ENCODE measurements around the gene CRHR1.

Gene CRHR1

GRCh38 chr17:45824901-45825492, 40.9 kb downstream of the CRHR1 start:
- no peak for DNase-seq

DNA sequence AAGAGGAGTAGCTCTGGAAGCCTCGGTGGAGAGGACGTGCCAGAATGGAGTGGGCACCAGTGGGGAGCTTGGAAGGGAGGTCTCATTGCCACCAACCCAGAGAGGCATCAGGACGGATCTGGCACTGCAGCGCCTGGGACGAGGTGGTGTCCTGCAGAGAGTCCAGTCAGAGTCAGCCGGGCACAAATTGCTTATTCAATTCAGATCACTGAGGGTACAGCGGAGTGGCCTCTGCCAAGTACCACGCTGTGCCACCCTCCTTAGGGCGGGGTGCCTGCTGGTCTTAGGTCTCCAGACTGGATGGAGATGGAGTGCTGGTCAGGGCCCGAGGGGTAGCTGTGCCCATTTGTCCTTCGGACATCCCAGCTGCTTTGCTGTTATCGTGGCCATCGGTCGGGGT, 41.7 kb downstream of the CRHR1 start:
- DNase-seq = no peak

DNA sequence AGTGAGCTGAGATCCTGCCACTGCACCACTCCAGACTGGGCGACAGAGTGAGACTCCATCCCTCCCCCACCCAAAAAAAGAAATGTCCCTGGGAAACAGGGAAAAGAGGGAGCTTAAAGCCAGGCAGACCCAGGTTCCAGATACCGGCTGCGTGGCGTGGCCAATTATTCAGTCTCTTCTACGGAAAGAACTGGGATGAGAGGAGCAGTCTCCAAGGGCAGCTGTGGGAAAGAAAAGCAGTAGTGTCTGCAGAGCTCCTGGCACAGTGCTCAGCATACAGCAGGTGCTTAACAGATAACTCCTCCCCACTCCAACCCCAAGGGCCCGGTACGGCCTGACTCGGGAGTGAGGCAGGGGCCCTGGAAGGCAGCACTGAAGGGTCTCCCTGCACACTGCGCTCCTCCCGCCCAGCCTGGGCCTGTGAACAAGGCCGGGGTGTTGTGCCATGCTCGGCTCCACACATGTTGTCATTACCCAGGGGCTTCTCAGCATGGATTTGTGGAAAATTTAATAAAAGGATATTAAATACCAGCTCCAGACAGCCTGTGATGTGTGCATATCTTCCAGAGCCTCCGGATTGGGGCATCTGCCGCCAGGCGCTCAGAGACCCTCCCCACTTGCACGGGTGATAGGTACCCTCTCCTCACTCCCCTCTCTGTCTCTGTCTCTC, 42.9 kb downstream of the CRHR1 start:
- no peak for DNase-seq

- no peak for DNase-seq
Measured at GRCh38 chr17:45828171-45828570, 44.1 kb downstream of the CRHR1 start.

GRCh38 chr17:45828582-45829133, 44.5 kb downstream of the CRHR1 start:
- DNase-seq = no peak

DNA sequence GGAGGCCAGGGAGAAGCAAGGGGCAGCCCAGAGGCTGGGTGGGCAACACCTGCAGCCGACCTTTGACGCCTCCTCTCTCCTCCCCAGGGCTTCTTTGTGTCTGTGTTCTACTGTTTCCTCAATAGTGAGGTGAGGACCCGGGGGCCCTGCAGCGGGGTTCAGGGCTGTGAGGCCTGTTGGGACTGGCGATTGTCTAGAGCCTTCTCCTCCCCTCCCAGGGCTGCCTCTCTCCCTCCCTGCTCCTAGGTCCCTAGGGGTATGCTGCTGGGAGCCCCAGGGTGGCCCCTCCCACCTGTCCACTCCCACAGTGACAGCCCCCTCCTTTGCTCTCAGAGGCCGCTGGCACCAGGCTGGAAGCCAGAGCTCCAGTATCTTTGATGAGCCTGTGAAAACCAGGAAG, 49.8 kb downstream of the CRHR1 start:
- DNase-seq = no peak

DNA sequence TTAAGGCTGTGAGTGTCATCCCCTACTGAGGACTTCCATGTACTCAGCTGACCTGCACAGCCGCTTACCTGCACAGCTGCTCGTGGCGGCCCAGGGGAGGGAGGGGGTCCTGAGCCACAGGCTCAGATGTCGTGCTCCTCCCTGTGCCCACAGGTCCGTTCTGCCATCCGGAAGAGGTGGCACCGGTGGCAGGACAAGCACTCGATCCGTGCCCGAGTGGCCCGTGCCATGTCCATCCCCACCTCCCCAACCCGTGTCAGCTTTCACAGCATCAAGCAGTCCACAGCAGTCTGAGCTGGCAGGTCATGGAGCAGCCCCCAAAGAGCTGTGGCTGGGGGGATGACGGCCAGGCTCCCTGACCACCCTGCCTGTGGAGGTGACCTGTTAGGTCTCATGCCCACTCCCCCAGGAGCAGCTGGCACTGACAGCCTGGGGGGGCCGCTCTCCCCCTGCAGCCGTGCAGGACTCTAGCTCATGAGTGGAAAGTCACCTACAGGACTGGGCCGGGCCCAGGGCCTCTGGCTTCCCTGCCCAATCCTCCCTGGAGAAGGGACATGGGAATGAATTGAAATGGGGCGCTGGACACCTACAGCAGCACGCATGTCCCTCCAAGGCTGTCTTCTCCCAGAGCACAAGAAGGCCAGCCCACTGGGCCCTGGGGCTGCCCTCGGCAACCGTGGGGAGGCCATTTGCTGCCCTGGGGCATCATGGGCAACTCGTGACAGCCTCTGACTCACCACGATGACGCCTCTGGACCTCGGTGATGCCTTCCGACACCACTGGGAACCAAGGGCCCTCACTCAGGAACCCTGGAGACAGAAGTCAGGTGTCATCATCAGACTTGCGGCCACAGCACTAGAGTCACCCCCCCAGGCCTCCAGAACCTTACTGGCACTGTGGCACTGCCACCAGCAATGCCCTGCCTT, 50.6 kb downstream of the CRHR1 start:
- no peak for DNase-seq

DNA sequence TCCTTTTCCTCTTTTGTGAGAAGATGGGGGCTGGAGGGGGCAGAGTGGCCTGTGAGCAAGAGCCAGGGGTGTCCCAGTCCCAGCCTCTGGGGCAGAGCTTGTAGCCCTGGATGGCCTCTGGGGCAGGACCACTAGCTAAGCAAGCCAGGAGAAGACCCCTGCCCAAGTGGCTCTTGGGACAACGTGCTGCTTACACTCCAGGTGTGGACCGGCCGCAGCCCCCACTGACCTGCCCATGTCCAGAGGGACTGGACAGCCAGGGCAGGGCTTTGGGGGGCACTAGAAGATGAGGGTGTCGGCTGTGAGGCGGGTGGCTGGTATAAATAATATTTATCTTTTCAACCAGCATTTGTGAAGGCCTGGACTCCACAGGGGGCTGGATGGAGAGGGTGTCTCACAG, 51.4 kb downstream of the CRHR1 start:
- no peak for DNase-seq

DNA sequence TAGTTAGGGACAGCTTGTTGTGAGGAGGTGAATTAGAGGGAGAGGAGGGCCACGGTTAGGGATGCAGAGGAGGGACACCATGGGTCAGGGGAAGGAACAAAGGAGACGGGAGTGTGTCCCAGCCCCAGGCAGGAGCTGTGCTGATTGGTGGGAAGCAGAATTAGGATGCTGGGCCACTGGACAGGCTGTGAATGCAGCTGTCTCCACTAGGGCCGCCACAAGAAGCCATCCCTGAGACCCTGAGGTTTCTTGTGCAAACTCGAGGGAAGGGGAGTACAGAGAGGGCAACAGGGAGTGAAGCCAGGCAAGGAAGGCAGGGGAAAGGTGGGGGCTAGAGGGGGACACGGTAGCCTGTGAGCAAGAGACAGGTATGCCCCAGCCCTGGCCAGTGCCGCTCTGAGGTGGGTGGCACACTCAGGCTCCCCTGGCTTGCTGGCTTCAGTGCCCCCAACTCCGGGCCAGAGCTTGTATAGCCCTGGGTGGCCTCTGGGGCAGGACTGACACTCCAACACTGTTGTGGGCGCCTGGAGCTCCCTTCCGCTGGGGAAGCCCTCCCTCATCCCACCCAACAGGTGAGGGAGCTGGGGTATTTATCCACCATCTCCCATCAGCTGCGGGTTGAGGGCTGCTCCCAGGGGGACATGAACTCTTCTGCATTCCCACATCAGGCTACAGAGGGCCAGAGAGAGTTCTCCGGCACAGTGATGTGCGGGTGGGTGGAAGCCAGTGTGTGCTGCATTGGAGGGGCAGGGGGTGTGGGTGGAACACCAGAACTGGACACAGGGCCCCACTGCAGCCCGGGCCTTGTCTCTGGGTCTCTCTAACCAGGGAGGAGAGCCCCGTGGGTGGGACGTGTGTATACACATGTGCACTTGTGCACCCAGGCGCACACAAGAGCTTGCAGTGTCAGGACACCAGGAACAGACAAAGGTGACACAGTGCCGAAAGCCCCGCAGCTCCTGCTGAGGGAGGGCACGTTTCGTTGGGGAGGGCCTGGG, 52.2 kb downstream of the CRHR1 start:
- DNase-seq = no peak

GRCh38 chr17:45837187-45837586, 53.1 kb downstream of the CRHR1 start:
- DNase-seq = no peak

GRCh38 chr17:45837603-45838002, 53.5 kb downstream of the CRHR1 start:
- DNase-seq = no peak

DNA sequence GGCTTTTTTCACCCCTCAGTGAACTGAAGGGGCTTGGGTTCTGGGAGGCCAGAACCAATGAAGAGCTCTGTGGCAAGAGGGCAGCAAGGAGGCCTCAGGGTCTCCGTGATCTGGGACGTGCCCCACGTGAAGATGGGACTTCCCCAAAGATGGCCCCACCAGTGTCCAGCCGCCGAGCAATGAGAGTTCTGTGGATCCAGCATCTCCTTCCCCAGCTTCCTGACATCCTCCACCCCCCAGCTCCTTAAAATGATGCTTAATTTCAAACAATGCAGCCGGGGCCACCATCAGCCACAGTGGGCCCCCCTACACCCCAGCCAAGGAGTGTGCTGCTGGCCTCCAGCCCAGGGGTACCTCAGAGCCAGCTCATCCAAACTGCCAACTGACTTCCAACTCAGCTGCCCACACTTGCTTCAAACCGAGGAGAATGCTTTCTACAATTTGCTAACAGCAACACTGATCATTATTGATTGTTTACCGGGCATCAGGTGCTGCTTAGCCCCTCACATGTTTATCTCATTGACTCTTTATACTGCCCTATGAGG, 54.7 kb downstream of the CRHR1 start:
- DNase-seq = no peak

- DNase-seq = no peak
Measured at GRCh38 chr17:45839442-45839841, 55.3 kb downstream of the CRHR1 start.

- no peak for DNase-seq
Measured at GRCh38 chr17:45841186-45841585, 57.1 kb downstream of the CRHR1 start.

DNA sequence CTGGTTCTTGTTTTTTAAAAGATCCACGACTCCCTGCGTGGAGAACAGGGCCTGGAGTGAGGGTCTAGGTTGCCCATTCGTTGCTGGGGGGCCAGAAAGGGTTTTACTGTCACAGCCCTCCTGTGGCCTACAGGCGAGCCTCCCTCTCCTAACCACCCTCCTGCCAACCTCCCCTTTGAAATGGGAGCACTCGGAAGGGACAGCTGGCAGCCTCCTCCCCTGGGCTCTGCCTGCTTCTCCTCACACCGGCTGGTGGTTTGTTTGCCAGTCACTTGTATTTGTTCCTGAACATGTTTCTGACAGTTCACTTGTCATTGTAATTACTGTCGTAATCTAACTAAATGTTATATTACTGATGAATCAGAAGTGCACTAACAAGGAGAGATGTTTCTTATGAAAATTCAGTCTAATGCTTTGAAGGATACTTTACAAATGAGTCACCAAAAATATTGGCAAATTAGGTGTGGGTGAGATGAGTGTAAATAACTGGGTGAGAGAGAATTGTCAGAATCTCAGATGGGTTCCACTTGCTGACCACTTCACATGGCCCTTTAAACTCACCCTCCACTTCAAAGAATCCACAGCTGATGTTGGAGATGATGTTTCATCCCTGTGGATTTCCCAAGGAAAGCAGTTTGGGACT, 57.9 kb downstream of the CRHR1 start:
- DNase-seq = no peak

GRCh38 chr17:45843722-45844121, 59.6 kb downstream of the CRHR1 start:
- DNase-seq = no peak

GRCh38 chr17:45844695-45845375, 60.7 kb downstream of the CRHR1 start, which contains the start of gene SPPL2C:
TSS of gene SPPL2C (plus strand) at chr17:45844881. CDS start at chr17:45844907, 26 bp downstream.
- DNase-seq = no peak

DNA sequence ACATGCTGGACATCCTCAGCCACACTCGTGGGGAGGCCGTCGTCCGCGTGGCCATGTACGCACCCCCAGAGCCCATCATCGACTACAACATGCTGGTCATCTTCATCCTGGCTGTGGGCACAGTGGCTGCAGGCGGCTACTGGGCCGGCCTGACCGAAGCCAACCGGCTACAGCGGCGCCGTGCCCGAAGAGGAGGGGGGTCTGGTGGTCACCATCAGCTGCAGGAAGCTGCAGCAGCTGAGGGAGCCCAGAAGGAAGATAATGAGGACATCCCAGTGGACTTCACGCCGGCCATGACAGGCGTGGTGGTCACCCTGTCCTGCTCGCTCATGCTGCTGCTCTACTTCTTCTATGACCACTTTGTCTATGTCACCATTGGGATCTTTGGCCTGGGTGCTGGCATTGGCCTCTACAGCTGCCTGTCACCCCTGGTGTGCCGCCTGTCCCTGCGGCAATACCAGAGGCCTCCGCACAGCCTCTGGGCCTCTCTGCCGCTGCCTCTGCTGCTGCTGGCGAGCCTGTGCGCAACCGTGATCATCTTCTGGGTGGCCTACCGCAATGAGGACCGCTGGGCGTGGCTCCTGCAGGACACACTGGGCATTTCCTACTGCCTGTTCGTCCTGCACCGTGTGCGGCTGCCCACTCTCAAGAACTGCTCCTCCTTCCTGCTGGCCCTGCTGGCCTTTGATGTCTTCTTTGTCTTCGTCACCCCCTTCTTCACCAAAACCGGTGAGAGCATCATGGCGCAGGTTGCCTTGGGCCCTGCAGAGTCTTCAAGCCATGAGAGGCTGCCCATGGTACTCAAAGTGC, 61.5 kb downstream of the CRHR1 start:
- DNase-seq = no peak

GRCh38 chr17:45846223-45846622, 62.1 kb downstream of the CRHR1 start:
- no peak for DNase-seq

- DNase-seq = no peak
Measured at GRCh38 chr17:45846646-45847045, 62.5 kb downstream of the CRHR1 start.
